ENCODE measurements around the gene NCBP2L. TPM values are rescaled to one million over a fixed set of nuclear protein-coding genes. Genes with fewer than 3 reads are reported as not detected.
A peak's percentile ranks its signal among the peaks of the same experiment; 100 is the strongest.

Gene NCBP2L
- not detected in 3 replicates for total RNA-seq

DNA sequence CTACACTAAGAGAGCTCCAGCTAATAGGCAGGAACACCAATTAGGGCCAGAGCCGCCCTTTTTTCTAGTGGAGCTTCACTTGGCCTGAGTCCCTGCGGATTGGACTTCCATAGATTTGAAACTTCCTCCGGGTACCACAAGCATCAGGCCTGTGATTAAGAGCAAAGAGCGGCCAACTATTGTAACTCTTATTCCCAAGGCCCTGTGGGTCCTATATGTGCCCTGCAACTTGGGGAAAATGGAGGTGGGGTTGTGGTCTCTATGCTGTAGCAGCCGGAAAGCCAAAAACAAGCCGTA is at the start of gene NCBP2L:
Gene NCBP2L (plus strand): TSS at position 198 of the 297 bp plus-strand sequence. CDS start 16,488 bp downstream, outside the sequence.
- peak within 1 kb of the TSS; percentile 72 for H3K4me3 Mint-ChIP-seq
- TF ChIP-seq, protein P1, sequence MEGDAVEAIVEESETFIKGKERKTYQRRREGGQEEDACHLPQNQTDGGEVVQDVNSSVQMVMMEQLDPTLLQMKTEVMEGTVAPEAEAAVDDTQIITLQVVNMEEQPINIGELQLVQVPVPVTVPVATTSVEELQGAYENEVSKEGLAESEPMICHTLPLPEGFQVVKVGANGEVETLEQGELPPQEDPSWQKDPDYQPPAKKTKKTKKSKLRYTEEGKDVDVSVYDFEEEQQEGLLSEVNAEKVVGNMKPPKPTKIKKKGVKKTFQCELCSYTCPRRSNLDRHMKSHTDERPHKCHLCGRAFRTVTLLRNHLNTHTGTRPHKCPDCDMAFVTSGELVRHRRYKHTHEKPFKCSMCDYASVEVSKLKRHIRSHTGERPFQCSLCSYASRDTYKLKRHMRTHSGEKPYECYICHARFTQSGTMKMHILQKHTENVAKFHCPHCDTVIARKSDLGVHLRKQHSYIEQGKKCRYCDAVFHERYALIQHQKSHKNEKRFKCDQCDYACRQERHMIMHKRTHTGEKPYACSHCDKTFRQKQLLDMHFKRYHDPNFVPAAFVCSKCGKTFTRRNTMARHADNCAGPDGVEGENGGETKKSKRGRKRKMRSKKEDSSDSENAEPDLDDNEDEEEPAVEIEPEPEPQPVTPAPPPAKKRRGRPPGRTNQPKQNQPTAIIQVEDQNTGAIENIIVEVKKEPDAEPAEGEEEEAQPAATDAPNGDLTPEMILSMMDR (IDR thresholded peaks at IDR 0.05; ENCODE audit: unreplicated experiment) = peak; percentile 25
- H3K4me1 Mint-ChIP-seq = peaks cover 10% of the 10 kb centered on the region
- H3K9me3 Mint-ChIP-seq = no peaks in the 10 kb centered on the region
- H3K27me3 Mint-ChIP-seq (ENCODE audit: low read depth) = peaks cover 41% of the 10 kb centered on the region
- H3K27ac Mint-ChIP-seq = no peak within 1 kb of the TSS
- DNase-seq (ENCODE audit: low spot score in 2 of 2, unreplicated experiment in 2 of 2) = no peak
- no peaks in the 10 kb centered on the region for H3K36me3 Mint-ChIP-seq

DNA sequence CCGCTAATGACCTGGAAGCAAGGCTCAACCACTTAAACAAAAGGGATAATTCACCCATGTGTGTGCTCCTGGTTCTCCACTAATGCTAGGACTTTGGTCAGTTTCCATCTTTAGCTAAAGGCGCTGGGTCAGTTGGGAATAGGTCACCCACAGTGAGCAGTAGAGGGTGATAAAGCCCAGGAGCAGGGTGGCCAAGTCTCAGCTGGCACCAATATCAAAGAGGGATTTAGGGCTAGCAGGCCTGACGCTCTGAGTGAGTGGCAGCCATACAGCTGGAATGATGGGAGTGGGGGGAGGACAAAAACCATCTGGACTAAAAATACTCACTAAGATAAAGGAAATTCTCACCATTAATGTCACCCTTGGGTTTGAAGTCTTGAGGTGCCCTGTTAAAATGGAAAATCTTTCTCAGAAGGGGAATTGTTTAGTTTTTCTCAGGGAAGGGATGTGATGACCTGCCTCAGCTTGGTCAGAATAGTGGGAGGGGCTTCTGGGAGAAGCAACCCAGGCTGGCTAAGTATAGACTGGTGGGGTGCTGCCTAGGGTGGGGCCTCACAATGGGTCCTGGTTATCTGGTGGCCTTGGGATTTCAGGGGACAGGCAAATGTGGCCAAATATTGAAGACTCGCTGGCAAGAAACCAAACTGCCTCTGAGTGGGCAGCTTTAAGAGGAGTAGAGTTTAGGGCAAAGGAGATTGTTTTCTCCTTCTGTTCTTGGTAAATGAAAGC is 49.0 kb upstream of the NCBP2L start:
- peaks cover 51% of the 10 kb centered on the region for H3K4me1 Mint-ChIP-seq
- no peak overlapping the region for H3K4me3 Mint-ChIP-seq
- H3K27ac Mint-ChIP-seq = peak overlapping the region; percentile 65
- no peak for DNase-seq (ENCODE audit: low spot score in 2 of 2, unreplicated experiment in 2 of 2)
- no peaks in the 10 kb centered on the region for H3K27me3 Mint-ChIP-seq (ENCODE audit: low read depth)
- no peaks in the 10 kb centered on the region for H3K36me3 Mint-ChIP-seq
- peaks cover 12% of the 10 kb centered on the region for H3K9me3 Mint-ChIP-seq
- TF ChIP-seq, protein P1 (IDR thresholded peaks at IDR 0.05; ENCODE audit: unreplicated experiment) = no peak

GRCh38 chrX:107729558-107730297 is 47.8 kb upstream of the NCBP2L start:
- Mint-ChIP-seq H3K27me3 (ENCODE audit: low read depth) (no peaks in the 10 kb centered on the region), H3K9me3 (peaks cover 16% of the 10 kb centered on the region), H3K36me3 (no peaks in the 10 kb centered on the region), H3K4me3 (no peak overlapping the region), H3K27ac (peak overlapping the region; percentile 39), H3K4me1 (peaks cover 51% of the 10 kb centered on the region)
- TF ChIP-seq, protein P1 (IDR thresholded peaks at IDR 0.05; ENCODE audit: unreplicated experiment) = no peak
- DNase-seq (ENCODE audit: low spot score in 2 of 2, unreplicated experiment in 2 of 2) = no peak

- TF ChIP-seq, protein P1 (IDR thresholded peaks at IDR 0.05; ENCODE audit: unreplicated experiment) = no peak
- Mint-ChIP-seq H3K27ac (peak overlapping the region; percentile 39), H3K36me3 (no peaks in the 10 kb centered on the region), H3K4me1 (peaks cover 51% of the 10 kb centered on the region), H3K4me3 (no peak overlapping the region), H3K9me3 (peaks cover 16% of the 10 kb centered on the region), H3K27me3 (ENCODE audit: low read depth) (no peaks in the 10 kb centered on the region)
- no peak for DNase-seq (ENCODE audit: low spot score in 2 of 2, unreplicated experiment in 2 of 2)
These were observed 47.3 kb upstream of the NCBP2L start for GRCh38 chrX:107730298-107730655.

- H3K27ac Mint-ChIP-seq = no peak overlapping the region
- TF ChIP-seq, protein P1 (IDR thresholded peaks at IDR 0.05; ENCODE audit: unreplicated experiment) = no peak
- H3K4me1 Mint-ChIP-seq = peaks cover 48% of the 10 kb centered on the region
- no peak overlapping the region for H3K4me3 Mint-ChIP-seq
- no peaks in the 10 kb centered on the region for H3K36me3 Mint-ChIP-seq
- H3K27me3 Mint-ChIP-seq (ENCODE audit: low read depth) = no peaks in the 10 kb centered on the region
- no peak for DNase-seq (ENCODE audit: low spot score in 2 of 2, unreplicated experiment in 2 of 2)
- peaks cover 19% of the 10 kb centered on the region for H3K9me3 Mint-ChIP-seq
These were observed 46.4 kb upstream of the NCBP2L start for GRCh38 chrX:107730991-107731766.

Measured in mesothelial cell of epicardium (in vitro differentiated cells).